ENCODE results near the gene MATN4. TPM values are rescaled to one million over a fixed set of nuclear protein-coding genes. Genes with fewer than 3 reads are reported as not detected.

Gene MATN4
- total and polyA plus RNA-seq, 2 experiments from 2014 or later = 3.3 to 5.1 TPM

- Histone ChIP-seq H3K4me3 (no peak overlapping the region), H3K4me2 (no peak overlapping the region), H3F3A (replicated peaks; ENCODE audit: low read depth) (no peaks in the 10 kb centered on the region), H3K27me3 (ENCODE audit: insufficient read depth) (no peaks in the 10 kb centered on the region), H3K4me1 (ENCODE audit: insufficient read depth) (no peaks in the 10 kb centered on the region), H3K36me3 (ENCODE audit: insufficient read depth) (no peaks in the 10 kb centered on the region), H2AFZ (no peak overlapping the region), H4K20me1 (replicated peaks; ENCODE audit: insufficient read depth) (no peaks in the 10 kb centered on the region), H3K9me2 (ENCODE audit: insufficient read depth) (no peaks in the 10 kb centered on the region), H3K27ac (ENCODE audit: low read depth) (no peak overlapping the region), H3K79me2 (replicated peaks; ENCODE audit: insufficient read depth) (no peaks in the 10 kb centered on the region)
- ATAC-seq = peak; percentile 49
- Mint-ChIP-seq H3K36me3 (ENCODE audit: low read depth) (peaks cover 18% of the 10 kb centered on the region), H3K4me3 (no peak overlapping the region), H3K9me3 (no peaks in the 10 kb centered on the region), H3K4me1 (peaks cover 12% of the 10 kb centered on the region), H3K27me3 (ENCODE audit: insufficient read depth, low read depth, poor library complexity) (no peaks in the 10 kb centered on the region), H3K27ac (no peak overlapping the region)
- TF ChIP-seq CTCF (conservative IDR thresholded peaks at IDR 0.05; ENCODE audit: low read depth in 2 of 2) = peak; percentile 29 to 76; a peak in 2 of 4 replicates
- no peak for TF ChIP-seq REST (IDR thresholded peaks at IDR 0.05; ENCODE audit: unreplicated experiment)
- DNase-seq (ENCODE audit: low spot score) = no peak
Measured at GRCh38 chr20:45322952-45323383, 14.9 kb upstream of the MATN4 start.

GRCh38 chr20:45320948-45321595 lies 13.0 kb upstream of the MATN4 start:
- Mint-ChIP-seq H3K27ac (no peak overlapping the region), H3K36me3 (ENCODE audit: low read depth) (peaks cover 5% of the 10 kb centered on the region; the same call in 2 of the 3 replicates), H3K9me3 (no peaks in the 10 kb centered on the region), H3K4me1 (peaks cover 12% of the 10 kb centered on the region), H3K4me3 (no peak overlapping the region), H3K27me3 (ENCODE audit: insufficient read depth, low read depth, poor library complexity) (no peaks in the 10 kb centered on the region)
- no peaks in the 10 kb centered on the region for H3K9me2 ChIP-seq (ENCODE audit: insufficient read depth)
- DNase-seq (ENCODE audit: low spot score) (no peak), ATAC-seq (no peak)
- no peaks in the 10 kb centered on the region for H3K4me1 ChIP-seq (ENCODE audit: insufficient read depth)
- no peak overlapping the region for H2AFZ ChIP-seq
- no peak overlapping the region for H3K27ac ChIP-seq (ENCODE audit: low read depth)
- H3K27me3 ChIP-seq (ENCODE audit: insufficient read depth) = no peaks in the 10 kb centered on the region
- H4K20me1 ChIP-seq (replicated peaks; ENCODE audit: insufficient read depth) = no peaks in the 10 kb centered on the region
- no peaks in the 10 kb centered on the region for H3F3A ChIP-seq (replicated peaks; ENCODE audit: low read depth)
- no peak overlapping the region for H3K4me2 ChIP-seq
- no peaks in the 10 kb centered on the region for H3K79me2 ChIP-seq (replicated peaks; ENCODE audit: insufficient read depth)
- no peaks in the 10 kb centered on the region for H3K36me3 ChIP-seq (ENCODE audit: insufficient read depth)
- H3K4me3 ChIP-seq = no peak overlapping the region
- TF ChIP-seq JUNB (IDR thresholded peaks at IDR 0.05; ENCODE audit: unreplicated experiment) (no peak), ZNF462 (CRISPR knock-in tag; IDR thresholded peaks at IDR 0.05) (no peak), EZH2 (IDR thresholded peaks at IDR 0.05; ENCODE audit: low read depth, unreplicated experiment) (no peak)

Measured in GM23338 (cell line).